Fibroblast of skin of right biceps (primary cell): ENCODE results near the gene PCBD2.
"Not testable (repeated sequence)": the region's sequence is repeated elsewhere in the genome, so short reads cannot be mapped to it uniquely, and the experiment has no call there.

Experiments used
- DNase-seq: peaks from one replicate; pipeline ENCODE4 v3.0.0-alpha.2; 2013

Gene PCBD2

DNA sequence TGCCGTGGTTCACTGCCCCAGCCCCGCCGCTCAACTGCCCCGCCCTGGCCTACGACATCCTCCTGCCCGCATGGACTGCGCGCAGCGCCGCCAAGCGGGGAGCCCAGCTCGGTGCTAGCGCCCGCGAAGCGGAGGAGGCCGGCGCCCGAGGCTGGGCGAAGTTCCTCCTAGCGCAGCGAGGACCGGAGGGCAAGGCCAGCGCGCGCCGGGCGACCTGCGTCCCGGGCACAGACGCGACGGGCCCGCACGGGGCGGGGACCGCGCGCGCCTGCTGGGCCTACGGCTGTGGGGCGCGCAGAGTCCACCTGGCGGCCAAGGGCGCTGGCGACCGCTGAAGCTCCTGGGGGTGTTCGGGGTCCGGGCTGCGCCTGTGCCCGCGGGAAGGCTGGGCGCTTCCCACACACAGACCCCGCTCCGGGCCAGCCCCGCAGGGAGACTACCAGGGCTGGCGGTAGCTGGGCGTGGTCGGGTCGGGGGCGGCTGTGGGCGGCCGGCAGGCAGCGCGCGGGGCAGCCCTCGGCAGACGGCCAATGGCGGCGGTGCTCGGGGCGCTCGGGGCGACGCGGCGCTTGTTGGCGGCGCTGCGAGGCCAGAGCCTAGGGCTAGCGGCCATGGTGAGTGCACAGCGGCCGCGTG is at the start of gene PCBD2:
PCBD2 (plus strand) TSS at position 522 of the 636 bp plus-strand sequence; CDS start at position 531, 9 bp downstream.
- peak; percentile 90 for DNase-seq

DNA sequence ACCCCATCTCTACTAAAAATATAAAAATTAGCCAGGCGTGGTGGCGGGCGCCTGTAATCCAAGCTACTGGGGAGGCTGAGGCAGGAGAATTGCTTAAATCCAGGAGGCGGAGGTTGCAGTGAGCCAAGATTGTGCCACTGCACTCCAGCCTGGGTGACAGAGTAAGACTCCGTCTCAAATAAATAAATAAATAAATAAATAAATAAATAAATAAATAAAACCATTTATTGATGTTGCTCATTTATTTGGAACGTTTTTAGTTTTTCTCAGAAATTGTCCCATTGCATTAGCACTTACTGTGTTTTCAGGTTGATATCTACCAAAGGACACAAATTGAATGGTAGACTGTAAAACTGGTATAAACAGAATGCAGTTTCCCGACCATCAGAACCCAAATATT is 48.5 kb upstream of the PCBD2 start:
- not testable (repeated sequence) for DNase-seq

DNA sequence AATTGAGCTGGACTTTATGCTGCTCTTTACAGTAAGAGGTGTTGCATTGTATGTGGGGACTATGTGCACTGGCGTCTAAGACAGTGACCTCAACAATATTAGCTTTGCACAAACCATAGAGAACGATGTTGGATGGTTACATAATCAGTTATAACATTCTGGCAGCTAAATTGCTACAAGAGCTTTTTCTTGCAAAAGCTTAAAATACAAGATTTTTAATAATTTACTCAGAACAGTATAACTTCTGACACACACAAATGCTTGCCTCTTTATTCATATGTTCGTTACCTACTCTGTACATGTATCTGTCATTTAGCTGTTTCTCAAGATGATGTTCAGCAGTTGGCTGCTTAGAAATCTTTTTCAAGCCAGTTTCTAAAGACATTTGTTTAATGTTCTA is 47.5 kb upstream of the PCBD2 start:
- DNase-seq = no peak

GRCh38 chr5:134864707-134865106 is 40.2 kb upstream of the PCBD2 start:
- no peak for DNase-seq

DNA sequence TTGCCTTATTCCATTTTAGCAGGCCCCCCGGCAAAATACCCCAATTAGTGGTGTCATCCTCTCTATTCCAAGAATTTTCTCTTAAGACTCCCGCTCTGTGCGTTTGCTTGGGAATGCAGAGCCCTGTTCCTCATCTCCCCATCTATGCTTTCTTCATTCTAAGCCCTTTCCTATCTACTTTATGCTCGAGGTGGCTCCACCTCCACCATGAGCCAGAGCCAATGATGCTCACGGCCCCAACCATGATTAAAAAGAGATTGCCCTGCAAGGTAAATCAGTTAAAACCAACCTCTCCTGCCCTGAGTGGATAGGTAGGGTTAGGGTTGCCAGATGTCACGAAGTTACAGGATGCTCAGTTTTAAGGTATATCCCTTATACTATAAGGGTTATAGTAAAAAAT is 31.4 kb upstream of the PCBD2 start:
- no peak for DNase-seq

DNA sequence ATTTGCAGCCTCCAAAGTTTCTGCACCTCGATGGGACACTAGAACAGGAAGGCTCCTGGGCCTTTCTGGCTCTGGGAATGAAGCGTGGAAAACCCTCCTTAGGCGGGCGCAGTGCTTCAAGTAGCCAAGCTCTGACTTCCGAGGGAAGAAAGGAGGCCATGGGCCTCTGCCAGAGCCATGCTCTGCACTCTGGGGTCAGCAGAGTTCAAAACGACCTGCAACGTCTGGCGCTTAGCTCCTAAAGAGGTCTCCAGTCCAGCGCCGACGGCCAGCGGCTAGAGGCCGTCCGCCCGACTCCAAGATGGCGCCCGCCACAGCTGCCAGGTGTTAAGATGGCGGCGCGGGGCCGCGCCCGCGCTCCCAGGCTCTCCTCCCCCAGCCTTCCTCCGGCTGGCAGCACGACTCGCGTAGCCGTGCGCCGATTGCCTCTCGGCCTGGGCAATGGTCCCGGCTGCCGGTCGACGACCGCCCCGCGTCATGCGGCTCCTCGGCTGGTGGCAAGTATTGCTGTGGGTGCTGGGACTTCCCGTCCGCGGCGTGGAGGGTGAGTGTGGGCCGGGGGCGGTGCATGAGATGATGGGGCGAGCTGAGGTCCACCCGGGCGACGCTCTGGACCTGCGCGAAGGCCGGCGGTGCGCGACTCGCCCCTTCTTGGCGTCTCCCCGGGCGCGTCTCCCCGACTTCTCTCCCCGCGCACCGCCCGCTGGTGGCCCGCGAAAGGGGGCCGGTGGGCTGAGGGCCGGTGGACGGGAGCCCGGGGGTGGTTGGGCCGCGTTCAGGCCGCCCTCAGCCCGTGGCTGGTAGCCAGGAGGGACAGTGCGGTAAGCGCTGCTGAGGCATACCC is 30.7 kb upstream of the PCBD2 start, which contains the start of gene TXNDC15:
TXNDC15 (plus strand) TSS at position 385 of the 844 bp plus-strand sequence; CDS start at position 442, 57 bp downstream.
- DNase-seq = peak; percentile 86

DNA sequence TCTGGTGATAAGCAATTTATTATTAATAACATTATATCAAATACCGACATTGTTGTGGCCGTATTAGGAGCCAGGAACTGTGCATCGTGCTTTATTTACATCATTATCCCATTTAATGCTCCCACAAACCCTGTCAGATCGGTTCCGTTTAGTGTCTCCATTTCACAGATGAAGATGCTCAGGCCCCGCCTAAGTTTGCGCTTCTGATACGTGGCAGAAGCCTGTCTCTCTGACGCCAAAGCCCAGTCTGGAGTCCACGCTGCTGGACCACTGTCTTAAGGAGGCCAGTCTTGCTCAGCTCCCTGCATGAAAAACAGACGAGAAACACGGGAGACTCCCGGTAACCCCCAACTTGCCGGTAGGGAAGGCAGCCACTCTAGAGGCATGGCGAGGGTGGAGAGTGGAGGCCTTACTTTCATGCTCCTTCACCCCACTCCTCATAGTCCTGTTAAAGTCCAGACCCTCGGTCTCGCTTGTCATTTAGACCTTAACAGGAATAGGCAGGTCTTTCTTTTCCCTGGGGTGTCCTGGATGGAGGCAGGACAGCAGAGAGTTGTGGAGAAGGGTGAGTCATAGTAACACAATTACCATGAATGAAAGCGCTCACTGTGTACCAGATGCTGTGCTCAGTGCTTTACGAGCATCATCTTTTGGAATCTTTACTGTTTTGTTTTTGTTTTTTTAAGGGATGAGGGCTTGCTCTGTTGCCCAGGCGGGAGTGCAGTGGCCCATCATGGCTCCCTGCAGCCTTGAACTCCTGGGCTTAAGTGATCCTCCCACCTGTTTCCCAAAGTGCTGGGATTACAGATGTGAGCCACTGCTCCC is 29.9 kb upstream of the PCBD2 start:
- DNase-seq = peak; percentile 87

- no peak for DNase-seq
Observed at GRCh38 chr5:134877159-134877558, 27.8 kb upstream of the PCBD2 start.

GRCh38 chr5:134878403-134878802 is 26.5 kb upstream of the PCBD2 start:
- DNase-seq = no peak

DNA sequence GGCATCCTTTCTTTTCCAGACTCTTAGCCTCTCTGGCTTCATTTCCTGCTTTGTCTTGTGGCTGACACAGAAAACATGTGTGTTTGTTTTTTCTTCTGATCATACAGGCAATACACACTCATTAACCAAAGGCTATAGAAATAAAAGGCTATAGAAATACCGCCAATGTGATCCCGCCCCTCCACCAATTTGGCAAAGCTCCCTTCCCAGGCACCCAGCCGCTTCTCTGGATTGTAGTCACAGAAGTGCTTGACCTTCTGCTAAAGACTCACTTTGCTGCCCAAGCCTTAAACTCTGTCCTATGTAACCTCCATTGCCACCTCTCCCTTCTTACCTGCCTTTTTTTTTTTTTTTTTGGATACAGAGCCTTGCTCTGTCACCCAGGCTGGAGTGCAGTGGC is 25.5 kb upstream of the PCBD2 start:
- DNase-seq = no peak

DNA sequence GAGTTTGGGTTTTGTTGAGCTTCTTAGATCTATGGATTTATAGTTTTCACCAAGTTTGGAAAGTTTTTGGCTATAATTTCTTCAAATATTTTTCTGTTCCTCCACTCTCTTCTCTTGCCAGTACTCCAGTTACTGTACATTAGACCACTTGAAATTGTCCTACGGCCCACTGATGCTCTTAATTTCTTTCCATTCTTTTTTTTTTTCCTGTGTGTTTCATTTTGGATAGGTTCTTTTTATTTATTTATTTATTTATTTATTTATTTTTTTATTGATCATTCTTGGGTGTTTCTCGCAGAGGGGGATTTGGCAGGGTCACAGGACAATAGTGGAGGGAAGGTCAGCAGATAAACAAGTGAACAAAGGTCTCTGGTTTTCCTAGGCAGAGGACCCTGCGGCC is 24.0 kb upstream of the PCBD2 start:
- DNase-seq = not testable (repeated sequence)

DNA sequence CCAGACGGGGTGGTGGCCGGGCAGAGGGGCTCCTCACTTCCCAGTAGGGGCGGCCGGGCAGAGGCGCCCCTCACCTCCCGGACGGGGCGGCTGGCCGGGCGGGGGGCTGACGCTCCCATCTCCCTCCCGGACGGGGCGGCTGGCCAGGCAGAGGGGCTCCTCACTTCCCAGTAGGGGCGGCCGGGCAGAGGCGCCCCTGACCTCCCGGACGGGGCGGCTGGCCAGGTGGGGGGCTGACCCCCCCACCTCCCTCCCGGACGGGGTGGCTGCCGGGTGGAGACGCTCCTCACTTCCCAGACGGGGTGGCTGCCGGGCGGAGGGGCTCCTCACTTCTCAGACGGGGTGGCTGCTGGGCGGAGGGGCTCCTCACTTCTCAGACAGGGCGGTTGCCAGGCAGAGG is 23.2 kb upstream of the PCBD2 start:
- DNase-seq = not testable (repeated sequence)

GRCh38 chr5:134887593-134888159 is 17.3 kb upstream of the PCBD2 start:
- no peak for DNase-seq

DNA sequence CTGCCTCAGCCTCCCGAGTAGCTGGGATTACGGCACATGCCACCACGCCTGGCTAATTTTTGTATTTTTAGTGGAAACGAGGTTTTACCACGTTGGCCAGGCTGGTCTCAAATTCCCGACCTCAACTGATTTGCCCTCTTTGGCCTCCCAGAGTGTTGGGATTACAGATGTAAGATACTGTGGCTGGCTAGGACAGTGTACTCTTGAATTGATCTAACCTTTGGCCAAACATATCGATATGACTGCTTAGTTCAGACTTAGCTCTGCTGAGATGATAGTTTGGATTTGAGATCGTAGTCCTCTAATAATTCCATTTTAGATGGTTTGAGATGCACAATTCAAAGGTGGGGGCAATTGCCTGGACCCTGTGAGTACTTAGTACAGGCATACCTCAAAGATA is 15.6 kb upstream of the PCBD2 start:
- no peak for DNase-seq

GRCh38 chr5:134891473-134891872 is 13.5 kb upstream of the PCBD2 start:
- DNase-seq = no peak

- no peak for DNase-seq
Observed at GRCh38 chr5:134892282-134892681, 12.6 kb upstream of the PCBD2 start.

GRCh38 chr5:134892926-134893325 is 12.0 kb upstream of the PCBD2 start:
- no peak for DNase-seq

GRCh38 chr5:134893748-134894505 is 11.0 kb upstream of the PCBD2 start:
- no peak for DNase-seq

DNA sequence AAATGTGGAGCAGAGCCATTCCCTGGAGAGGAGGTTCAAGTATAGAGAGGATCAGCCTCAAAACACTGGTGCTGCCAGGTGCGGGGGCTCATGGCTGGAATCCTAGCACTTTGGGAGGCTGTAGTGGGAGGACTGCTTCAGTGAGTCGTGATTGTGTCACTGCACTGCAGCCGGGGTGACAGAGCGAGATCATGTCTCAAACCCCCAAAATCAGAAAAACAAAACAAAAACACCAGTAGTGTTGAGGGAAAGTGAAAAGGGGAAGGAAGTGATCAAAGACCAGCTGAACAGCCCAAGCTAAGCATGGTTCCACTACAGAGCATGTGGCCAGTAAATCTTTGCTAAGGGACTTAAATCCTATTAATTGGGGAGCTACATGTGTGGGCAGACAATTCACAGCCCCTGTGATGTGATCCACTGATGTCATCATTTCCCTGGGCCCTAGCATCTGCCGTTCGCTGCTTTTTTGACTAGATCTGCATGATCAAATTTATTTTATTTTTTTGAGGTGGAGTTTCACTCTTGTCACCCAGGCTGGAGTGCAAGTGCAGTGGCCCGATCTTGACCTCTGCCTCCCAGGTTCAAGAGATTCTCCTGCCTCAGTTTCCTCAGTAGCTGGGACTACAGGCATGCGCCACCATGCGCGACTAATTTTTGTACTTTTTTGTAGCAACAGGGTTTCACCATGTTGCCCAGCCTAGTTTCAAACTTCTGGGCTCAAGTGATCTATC is 2.7 kb upstream of the PCBD2 start:
- peak; percentile 28 for DNase-seq

- DNase-seq = peak; percentile 76
Observed at GRCh38 chr5:134905246-134905996, 490 bp downstream of the PCBD2 start.

- no peak for DNase-seq
Observed at GRCh38 chr5:134906811-134907210, 1.9 kb downstream of the PCBD2 start.
